IPS-18c (cell line): ENCODE results near the gene H2BW1.
"Not testable (repeated sequence)": the region's sequence is repeated elsewhere in the genome, so short reads cannot be mapped to it uniquely, and the experiment has no call there.

Experiments used
- H3K4me3 ChIP-seq: 2 replicates; pipeline ENCODE4 v1.7.0; 2013; ENCODE audit warnings: low read depth, mild to moderate bottlenecking, low read length, moderate library complexity; ENCODE audit not compliant: insufficient read depth
- H3K9me3 ChIP-seq: one replicate; pipeline ENCODE4 v1.6.1; 2013; ENCODE audit warnings: mild to moderate bottlenecking, low read length, moderate library complexity; ENCODE audit not compliant: control insufficient read depth, insufficient read depth

The H2BW1 gene, protein sequence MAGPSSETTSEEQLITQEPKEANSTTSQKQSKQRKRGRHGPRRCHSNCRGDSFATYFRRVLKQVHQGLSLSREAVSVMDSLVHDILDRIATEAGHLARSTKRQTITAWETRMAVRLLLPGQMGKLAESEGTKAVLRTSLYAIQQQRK

DNA sequence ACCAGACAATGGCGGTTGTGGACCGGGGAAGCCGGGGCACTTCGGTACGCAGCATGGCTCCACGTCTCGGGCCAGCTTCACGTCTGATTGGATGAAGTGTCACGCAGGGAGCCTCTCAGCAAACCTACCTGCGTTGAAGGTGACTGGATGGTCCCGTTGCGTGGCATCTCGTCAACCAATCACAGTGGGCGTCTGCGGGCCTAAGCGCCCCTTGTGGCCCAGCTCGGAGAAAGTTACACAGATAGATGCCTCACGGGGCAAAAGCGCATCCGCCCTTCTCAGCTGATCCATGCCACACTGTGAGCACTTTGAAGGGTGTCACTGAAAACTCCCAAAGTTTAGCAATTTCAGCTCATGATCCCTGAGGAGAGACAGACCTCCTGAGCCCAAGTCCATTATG lies at the start of gene H2BW1:
H2BW1 (minus strand) TSS at position 103 of the 400 bp plus-strand sequence. CDS start 132 bp downstream, outside the sequence.
- no peak within 1 kb of the TSS for H3K4me3 ChIP-seq
- H3K9me3 ChIP-seq: peaks cover 2% of the 10 kb centered on the region

DNA sequence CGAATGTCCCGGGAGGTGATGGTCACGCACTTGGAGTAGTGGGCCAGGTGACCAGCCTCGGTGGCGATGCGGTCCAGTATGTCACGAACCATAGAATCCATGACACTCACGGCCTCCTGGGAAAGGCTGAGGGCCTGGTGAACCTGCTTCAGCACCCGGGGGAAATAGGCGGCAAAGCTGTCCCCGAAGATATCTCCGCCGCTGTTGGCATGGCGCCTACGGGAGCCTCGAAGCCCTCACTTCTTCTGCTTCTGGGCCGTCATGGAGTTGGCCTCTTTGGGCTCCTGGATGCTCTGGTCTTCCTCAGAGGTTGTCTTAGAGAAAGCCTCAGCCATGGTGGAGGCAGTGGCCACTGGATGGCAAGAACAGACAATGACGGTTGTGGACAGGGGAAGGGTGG lies 49.1 kb upstream of the H2BW1 start:
- not testable (repeated sequence) for H3K9me3 ChIP-seq, H3K4me3 ChIP-seq

DNA sequence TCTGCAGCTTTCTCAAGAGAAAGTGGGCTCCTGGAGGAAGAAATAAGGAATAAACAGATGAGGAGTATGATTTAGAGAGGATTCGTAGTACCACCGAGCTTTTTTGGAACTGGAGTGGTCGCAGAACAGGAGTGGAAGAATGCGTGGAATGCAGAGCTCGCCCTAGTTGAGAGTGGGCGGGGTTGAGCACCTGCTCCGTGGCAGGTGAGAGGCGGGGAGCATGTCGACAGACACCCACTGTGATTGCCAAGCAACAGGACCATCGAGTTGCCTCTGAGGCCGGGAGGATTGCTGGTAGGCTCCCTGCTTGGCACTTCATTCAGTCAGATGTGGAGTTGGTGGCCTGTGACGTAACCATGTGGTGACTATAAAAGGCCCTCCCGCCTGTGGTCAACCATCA lies 41.4 kb upstream of the H2BW1 start:
- not testable (repeated sequence) for H3K4me3 ChIP-seq

DNA sequence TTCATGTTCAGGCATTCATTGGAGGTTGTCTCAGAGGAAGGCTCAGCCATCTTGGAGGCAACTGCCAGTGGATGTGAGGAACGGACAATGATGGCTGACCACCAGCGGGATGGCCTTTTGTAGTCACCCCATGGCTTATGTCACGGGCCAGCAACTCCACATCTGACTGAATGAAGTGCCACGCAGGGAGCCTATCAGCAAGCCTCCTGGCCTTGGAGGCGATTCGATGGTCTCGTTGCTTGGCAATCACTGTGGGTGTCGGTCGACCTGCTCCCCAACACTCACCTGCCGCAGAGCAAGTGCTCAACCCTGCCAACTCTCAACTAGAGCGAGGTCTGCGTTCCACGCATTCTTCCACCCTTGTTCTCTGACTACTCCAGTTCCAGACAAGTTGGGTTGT lies 33.7 kb upstream of the H2BW1 start:
- Histone ChIP-seq H3K4me3 (no peak overlapping the region), H3K9me3 (no peaks in the 10 kb centered on the region)

More for the DNA sequence above, 41.4 kb upstream of the H2BW1 start:
- not testable (repeated sequence) for H3K9me3 ChIP-seq

DNA sequence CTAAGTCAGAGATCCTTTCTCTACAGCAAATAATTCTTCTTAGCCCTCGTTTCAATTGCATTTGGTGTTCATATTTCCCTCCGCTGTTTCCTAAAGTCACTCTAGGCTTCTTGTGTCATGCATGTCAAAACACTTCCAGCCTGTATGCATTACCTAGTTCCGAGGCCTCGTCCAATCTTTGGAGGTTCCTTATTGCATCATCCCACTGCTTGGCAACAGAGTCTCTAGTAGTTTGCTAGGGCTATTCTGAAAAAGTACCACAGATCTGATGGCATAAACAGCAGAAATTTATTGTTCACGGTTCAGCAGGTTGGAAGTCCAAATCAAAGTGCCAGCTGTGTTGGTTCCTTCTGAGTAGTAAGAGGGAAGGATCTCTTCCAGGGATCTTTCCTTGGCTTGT lies 32.1 kb upstream of the H2BW1 start:
- no peak overlapping the region for H3K4me3 ChIP-seq
- H3K9me3 ChIP-seq: no peaks in the 10 kb centered on the region

DNA sequence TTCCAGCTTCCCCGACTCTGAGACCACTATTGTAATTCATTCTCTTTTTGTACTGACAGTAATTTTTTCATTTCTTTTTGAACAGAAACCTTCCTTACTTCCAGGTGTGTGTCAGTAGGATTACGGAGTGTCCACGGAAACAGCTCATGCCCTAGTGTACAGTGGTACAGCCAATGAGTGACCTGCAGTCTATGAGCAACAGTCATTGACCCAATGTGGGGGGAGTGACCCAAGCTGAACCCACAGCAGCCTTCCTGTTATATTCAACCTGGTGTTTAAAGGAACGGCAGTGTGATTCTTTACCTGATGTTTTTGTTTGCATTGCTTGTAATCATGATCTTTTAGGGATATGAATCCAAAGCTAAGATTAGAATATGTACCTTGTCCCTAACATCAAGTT lies 27.5 kb upstream of the H2BW1 start:
- no peaks in the 10 kb centered on the region for H3K9me3 ChIP-seq
- H3K4me3 ChIP-seq: no peak overlapping the region

DNA sequence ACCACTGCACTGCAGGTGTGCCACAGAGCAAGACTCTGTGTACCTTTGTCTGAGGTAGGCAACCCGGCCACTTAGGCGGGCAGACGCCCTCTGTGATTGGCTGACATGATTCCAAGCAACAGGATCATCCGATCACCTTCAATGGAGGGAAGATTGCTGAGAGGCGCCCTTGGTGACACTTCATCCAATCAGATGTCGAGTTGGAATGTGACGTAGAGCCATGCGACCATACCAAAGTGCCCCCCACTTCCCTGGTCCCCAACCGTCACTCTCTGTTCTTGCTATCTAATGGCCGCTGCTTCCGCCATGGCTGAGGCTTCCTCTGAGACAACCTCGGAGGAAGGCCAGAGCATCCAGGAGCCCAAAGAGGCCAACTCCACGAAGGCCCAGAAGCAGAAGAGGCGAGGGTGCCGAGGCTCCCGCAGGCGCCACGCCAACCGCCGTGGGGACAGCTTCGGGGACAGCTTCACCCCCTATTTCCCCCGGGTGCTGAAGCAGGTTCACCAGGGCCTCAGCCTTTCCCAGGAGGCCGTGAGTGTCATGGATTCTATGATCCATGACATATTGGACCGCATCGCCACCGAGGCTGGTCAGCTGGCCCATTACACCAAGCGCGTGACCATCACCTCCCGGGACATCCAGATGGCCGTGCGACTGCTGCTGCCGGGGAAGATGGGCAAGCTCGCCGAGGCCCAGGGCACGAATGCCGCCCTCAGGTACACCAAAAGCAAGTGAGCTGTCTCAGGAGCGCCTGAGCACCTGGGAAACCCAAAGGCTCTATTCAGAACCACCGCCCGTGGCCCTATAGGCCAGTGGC lies 26.4 kb upstream of the H2BW1 start, which contains the start of gene H2BW2:
H2BW2 (plus strand) TSS at position 268 of the 817 bp plus-strand sequence; CDS start at position 307, 39 bp downstream.
- Histone ChIP-seq H3K4me3 (no peak within 1 kb of the TSS), H3K9me3 (no peaks in the 10 kb centered on the region)

DNA sequence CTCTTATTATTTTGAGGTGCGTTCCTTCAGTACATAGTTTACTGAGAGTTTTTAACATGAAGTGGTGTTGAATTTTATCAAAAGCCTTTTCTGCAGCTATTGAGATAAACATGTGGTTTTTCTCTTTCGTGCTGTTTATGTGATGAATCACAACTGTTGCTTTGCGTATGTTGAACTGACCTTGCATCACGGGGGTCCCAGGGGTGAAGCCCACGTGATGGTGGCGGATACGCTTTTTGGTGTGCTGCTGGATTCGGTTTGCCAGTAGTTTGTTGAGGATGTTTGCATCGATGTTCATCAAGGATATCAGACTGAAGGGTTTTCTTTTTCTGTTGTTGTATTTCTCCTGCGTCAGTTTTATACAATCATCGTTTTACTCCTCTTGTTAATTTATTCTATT lies 4.6 kb upstream of the H2BW1 start:
- H3K4me3 ChIP-seq: no peak overlapping the region
- peaks cover 2% of the 10 kb centered on the region for H3K9me3 ChIP-seq

DNA sequence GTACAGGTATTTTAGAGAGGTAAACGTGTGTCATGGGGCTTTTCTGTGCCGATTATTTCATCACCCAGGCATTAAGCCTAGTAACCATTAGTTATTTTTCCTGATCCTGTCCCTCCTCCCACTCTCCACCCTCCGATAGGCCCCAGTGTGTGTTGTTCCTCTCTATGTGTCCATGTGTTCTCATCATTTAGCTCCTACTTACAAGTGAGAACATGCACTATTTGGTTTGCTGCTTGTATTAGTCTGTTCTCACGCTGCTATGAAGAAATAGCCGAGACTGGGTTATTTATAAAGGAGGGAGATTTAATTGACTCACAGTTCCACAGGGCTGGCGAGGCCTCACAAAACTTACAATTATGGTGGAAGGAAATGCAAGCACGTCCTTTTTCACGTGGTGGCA lies 2.1 kb upstream of the H2BW1 start:
- H3K4me3 ChIP-seq, H3K9me3 ChIP-seq: not testable (repeated sequence)

DNA sequence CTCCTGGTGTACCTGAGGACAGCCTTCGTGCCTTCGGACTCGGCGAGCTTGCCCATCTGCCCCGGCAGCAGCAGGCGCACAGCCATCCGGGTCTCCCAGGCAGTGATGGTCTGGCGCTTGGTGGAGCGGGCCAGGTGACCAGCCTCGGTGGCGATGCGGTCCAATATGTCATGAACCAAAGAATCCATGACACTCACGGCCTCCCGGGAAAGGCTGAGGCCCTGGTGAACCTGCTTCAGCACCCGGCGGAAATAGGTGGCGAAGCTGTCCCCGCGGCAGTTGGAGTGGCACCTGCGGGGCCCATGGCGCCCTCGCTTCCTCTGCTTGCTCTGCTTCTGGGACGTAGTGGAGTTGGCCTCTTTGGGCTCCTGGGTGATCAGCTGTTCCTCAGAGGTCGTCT lies 350 bp downstream of the H2BW1 start:
- no peak overlapping the region for H3K4me3 ChIP-seq
- H3K9me3 ChIP-seq: peaks cover 2% of the 10 kb centered on the region

DNA sequence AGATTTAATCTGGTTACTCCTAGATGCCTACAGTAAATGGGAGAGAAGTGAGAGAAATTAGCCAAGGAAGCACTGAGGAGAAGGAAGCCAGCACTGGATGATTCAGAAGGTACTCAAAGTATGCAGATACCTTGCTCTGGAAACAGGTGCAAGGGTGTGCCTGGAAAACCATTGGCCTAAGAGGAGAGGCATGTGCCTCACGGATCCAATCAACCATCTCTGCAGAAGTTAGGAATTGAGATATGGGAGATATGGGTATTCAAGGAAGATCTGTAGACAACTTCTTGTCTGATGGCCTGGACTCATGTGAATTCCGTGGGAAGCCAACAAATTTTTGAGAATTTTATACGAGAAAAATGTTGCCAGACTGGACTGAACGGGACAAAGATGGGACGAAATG lies 4.7 kb downstream of the H2BW1 start:
- Histone ChIP-seq H3K9me3 (peaks cover 2% of the 10 kb centered on the region), H3K4me3 (no peak overlapping the region)

DNA sequence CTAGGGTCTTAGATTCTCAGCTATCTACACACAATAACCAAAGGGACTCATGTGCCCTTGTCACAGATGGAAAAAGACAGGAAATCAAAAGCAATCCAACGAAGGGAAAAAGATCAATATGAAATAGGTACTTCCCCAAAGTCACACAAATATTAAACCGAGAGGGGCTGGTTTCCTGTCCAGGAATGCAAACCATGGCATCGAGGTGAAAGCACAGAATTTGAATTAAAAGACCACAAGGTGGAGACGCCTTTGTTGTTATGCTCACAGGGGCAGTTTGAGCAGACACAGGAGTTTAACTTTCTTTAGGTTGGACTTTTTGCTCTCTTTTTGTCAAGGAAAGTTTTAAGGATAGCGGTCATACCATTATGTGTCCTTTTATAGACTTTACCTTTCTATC lies 14.3 kb downstream of the H2BW1 start:
- Histone ChIP-seq H3K4me3 (no peak overlapping the region), H3K9me3 (no peaks in the 10 kb centered on the region)

DNA sequence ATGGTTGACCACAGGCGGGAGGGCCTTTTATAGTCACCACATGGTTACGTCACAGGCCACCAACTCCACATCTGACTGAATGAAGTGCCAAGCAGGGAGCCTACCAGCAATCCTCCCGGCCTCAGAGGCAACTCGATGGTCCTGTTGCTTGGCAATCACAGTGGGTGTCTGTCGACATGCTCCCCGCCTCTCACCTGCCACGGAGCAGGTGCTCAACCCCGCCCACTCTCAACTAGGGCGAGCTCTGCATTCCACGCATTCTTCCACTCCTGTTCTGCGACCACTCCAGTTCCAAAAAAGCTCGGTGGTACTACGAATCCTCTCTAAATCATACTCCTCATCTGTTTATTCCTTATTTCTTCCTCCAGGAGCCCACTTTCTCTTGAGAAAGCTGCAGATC lies 30.0 kb downstream of the H2BW1 start:
- H3K9me3 ChIP-seq, H3K4me3 ChIP-seq: not testable (repeated sequence)

DNA sequence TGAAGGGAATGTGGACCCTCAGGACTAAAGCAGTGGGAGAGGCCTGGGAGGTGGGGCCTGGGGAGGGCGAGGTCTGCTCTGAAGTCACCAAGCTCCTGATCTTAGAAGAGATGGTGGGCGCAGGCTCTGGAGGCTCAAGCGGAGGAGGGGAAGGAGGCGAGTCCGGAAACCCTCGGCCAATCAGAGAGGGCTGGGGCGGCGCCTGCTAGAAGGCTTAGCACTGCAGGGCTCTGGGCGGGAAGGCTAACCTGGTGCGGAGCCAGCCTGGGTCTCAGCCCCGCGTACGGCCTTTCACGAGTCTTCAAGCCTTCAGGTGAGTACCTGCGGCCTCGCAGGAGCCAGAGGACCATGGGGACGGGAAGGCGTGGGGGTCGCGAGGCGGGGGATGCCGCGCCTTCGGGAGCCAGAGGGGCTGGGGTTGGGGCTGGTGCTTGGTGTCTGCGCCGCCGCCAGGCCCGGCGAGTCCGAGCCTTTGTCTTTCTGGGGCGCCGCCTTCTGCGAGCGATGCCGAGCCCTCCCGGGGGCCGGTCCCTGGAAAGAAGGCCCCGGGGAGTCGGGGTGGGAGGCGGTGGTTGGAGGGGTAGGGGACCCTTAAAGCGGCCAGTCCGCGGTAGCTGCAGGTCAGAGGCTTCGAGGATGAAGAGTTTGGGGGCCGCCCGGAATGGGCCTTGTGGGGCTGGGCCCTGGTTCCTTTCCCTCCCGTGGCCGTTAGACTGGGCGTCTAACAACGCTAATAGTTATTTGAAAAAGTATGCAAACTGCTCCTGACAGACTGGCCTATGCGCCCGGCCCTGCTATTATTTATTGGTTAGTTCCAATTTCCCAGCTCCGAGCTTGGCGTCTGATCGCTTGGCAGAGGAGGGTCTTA lies 50.9 kb downstream of the H2BW1 start, which contains the start of gene TMSB15B:
TMSB15B (plus strand) TSS at position 217 of the 868 bp plus-strand sequence.
- H3K9me3 ChIP-seq: not testable (repeated sequence)

More for the DNA sequence above, 50.9 kb downstream of the H2BW1 start, which contains the start of gene TMSB15B:
- H3K4me3 ChIP-seq: not testable (repeated sequence)
